Head of caudate nucleus (tissue), 42 donors: Measurements from ENCODE around the gene PRDM16.

Source experiments
- DNase-seq, 42 donors: peaks; one replicate each; pipeline versions ENCODE4 v3.0.0 to v3.0.0-alpha.2; 2020 to 2021; ENCODE audit warnings: mixed read lengths in 7 of 42
- intact Hi-C: fragments of 100-400 bp; cut with DNase I; formaldehyde crosslinking; loops from one replicate; pipeline ENCODE4 v1.15.0; 2022

Gene PRDM16

GRCh38 chr1:3365523-3366125 is 296.6 kb downstream of the PRDM16 start:
- no peak for DNase-seq
- intact Hi-C loops, result no loop called here

GRCh38 chr1:3366126-3367051 is 297.4 kb downstream of the PRDM16 start:
- peak in 40 of 42 donors; percentile 36 to 74 (median 53) for DNase-seq
- intact Hi-C loops, result no loop called here

- intact Hi-C loops, result no loop called here
- DNase-seq, result no peak
These were observed 298.4 kb downstream of the PRDM16 start for GRCh38 chr1:3367376-3367775.

GRCh38 chr1:3368059-3368458 is 299.1 kb downstream of the PRDM16 start:
- intact Hi-C loops, result no loop called here
- DNase-seq, result no peak

- intact Hi-C loops, result no loop called here
- peak in 35 of 42 donors; percentile 28 to 83 (median 55) for DNase-seq
These were observed 299.9 kb downstream of the PRDM16 start for GRCh38 chr1:3368711-3369445.

- intact Hi-C loops, result no loop called here
- peak in 27 of 42 donors; percentile 33 to 90 (median 58) for DNase-seq
These were observed 300.6 kb downstream of the PRDM16 start for GRCh38 chr1:3369446-3370076.

GRCh38 chr1:3370856-3371703 is 302.1 kb downstream of the PRDM16 start:
- intact Hi-C loops, result no loop called here

GRCh38 chr1:3372317-3372716 is 303.3 kb downstream of the PRDM16 start:
- intact Hi-C loops, result no loop called here
- no peak for DNase-seq

More at GRCh38 chr1:3370856-3371703, 302.1 kb downstream of the PRDM16 start:
- no peak for DNase-seq

GRCh38 chr1:3373175-3373574 is 304.2 kb downstream of the PRDM16 start:
- DNase-seq, result no peak
- intact Hi-C loops, result no loop called here

GRCh38 chr1:3373700-3374405 is 304.9 kb downstream of the PRDM16 start:
- DNase-seq, result no peak
- intact Hi-C loops, result no loop called here

GRCh38 chr1:3375245-3375644 is 306.2 kb downstream of the PRDM16 start:
- DNase-seq, result no peak
- intact Hi-C loops, result no loop called here

- intact Hi-C loops, result no loop called here
- DNase-seq, result no peak
These were observed 308.2 kb downstream of the PRDM16 start for GRCh38 chr1:3377166-3377565.

- intact Hi-C loops, result no loop called here
- no peak for DNase-seq
These were observed 308.7 kb downstream of the PRDM16 start for GRCh38 chr1:3377604-3378279.

- intact Hi-C loops, result no loop called here
- no peak for DNase-seq
These were observed 309.6 kb downstream of the PRDM16 start for GRCh38 chr1:3378411-3379208.

GRCh38 chr1:3379934-3380333 is 310.9 kb downstream of the PRDM16 start:
- DNase-seq, result no peak
- intact Hi-C loops, result no loop called here

- DNase-seq, result no peak
- intact Hi-C loops, result no loop called here
These were observed 311.5 kb downstream of the PRDM16 start for GRCh38 chr1:3380469-3380868.
